Ovary (tissue), 9 donors: ENCODE results near the gene TFCP2. TPM values are rescaled to one million over a fixed set of nuclear protein-coding genes. Genes with fewer than 3 reads are reported as not detected.
A peak's percentile ranks its signal among the peaks of the same experiment; 100 is the strongest.

Source experiments
- DNase-seq, 5 donors: peaks; one replicate each; pipeline ENCODE4 v3.0.0-alpha.2; 2019 to 2020
- H3K27ac ChIP-seq, 2 donors: fragments of 200-600 bp; one replicate each; pipeline versions ENCODE4 v1.5.1 to v1.8.0; 2019 to 2022
- H3K27me3 ChIP-seq: fragments of 200-600 bp; one replicate; pipeline ENCODE4 v1.8.0; 2022
- H3K36me3 ChIP-seq: fragments of 200-600 bp; sonication (generic); one replicate; pipeline ENCODE4 v1.5.1; 2019
- H3K4me1 ChIP-seq: one replicate; pipeline ENCODE4 v1.8.1; 2013; ENCODE audit warnings: mild to moderate bottlenecking, moderate library complexity; ENCODE audit not compliant: insufficient read depth
- H3K4me3 ChIP-seq: fragments of 200-600 bp; sonication (generic); one replicate; pipeline ENCODE4 v1.5.1; 2017
- H3K9me3 ChIP-seq, 2 donors: fragments of 200-600 bp in 1 of 2; sonication (generic) in 1 of 2; one replicate each; pipeline versions ENCODE4 v1.5.1 to v1.8.1; 2013 to 2019; ENCODE audit warnings: mild to moderate bottlenecking in 1 of 2, moderate library complexity in 1 of 2
- EP300 ChIP-seq: sonication (generic); formaldehyde crosslinking; IDR thresholded peaks from one replicate; pipeline ENCODE4 v1.6.1; 2017; ENCODE audit warnings: antibody characterized with exemption
- POLR2A ChIP-seq: fragments of 450-650 bp; IDR thresholded peaks from one replicate; pipeline ENCODE4 v1.6.1; 2017; ENCODE audit warnings: antibody characterized with exemption, mild to moderate bottlenecking, moderate library complexity
- WGBS, 3 donors: extraction: QIAGEN DNeasy Blood & Tissue Kit in 1 of 3; methylation state at CpG; one replicate each; pipeline versions ENCODE4 v1.1.5 to v1.1.7; 2013 to 2017; 5-methylcytosine and 5-hydroxymethylcytosine counted together
- intact Hi-C, 4 donors: fragments of 100-400 bp; cut with DNase I; formaldehyde crosslinking; loops; one replicate each; pipeline versions ENCODE4 v1.11.0 to v1.15.1; 2022 to 2023
- polyA plus RNA-seq, 2 donors: library from polyadenylated mRNA; stranded (reverse); fragments of 200-250 nt in 1 of 2; fragments of 350-450 nt in 1 of 2; fragmentation: Illumina TruSeq in 1 of 2; extraction: RNeasy Lipid Tissue Mini Kit (QIAGEN cat#74804) in 1 of 2; gene quantifications; one replicate each; pipeline ENCODE4 v1.2.3, GENCODE V29; 2013 to 2014
- small RNA-seq: library from RNA; depleted of rRNA; stranded (forward); fragments of <200 nt; gene quantifications from one replicate; pipeline ENCODE3, GENCODE V24; 2016
- total RNA-seq, 7 donors: library from RNA; depleted of rRNA in 2 of 7; stranded (reverse); fragments of >200 nt in 2 of 7; fragmentation: NEBNext Ultra II Directional in 3 of 7; extraction: Animal tissue kit (Norgen Biotek cat#: 25700) in 3 of 7; gene quantifications; one replicate each; pipeline versions ENCODE4 v1.1.0 to v1.2.4, GENCODE V29; 2016 to 2023
- TF ChIP-seq, protein P1 (sequence below), 3 donors: fragments of 450-650 bp in 2 of 3; fragments of 200-600 bp in 1 of 3; IDR thresholded peaks; one replicate each; pipeline versions ENCODE4 v1.5.1 to v1.8.0; 2016 to 2022; ENCODE audit warnings: antibody characterized with exemption in 3 of 3, mild to moderate bottlenecking in 1 of 3
- donor health status: DM: no; HTN: no; CAD: no; lungs with moderate emphysema.
- donor health status: DM: no; HTN: no; CAD: no.
- donor health status: Bipolar disorder and iron deficiency.
- donor health status: DM: yes; HTN: yes; CAD: no.
- donor health status: DM: no; HTN: no; CAD: no.
- donor health status: DM: yes; HTN: yes; CAD: no.

TFCP2 gene
- total and polyA plus RNA-seq, 9 donors = 10.5 to 32.0 (median 22.7) TPM

DNA sequence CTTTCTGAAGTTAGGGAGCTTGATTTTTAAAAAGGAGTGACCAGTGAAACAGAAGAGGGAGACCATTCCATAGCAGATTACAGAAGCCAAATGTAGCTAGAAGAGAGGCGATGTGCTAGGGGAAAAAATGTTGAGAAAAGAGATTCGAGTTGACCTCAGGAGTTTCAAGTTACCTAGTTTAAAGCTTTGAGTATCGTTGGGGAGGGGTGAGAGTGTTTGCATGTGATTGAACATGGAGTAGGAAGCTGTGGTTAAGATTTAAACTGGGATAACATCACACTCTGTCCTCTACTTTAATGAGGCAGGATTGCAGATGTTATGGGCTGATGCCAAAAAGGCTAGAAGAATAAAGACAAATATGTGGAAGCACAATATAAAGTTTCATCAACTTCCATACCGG is 121.1 kb downstream of the TFCP2 start:
- TF ChIP-seq, protein P1, sequence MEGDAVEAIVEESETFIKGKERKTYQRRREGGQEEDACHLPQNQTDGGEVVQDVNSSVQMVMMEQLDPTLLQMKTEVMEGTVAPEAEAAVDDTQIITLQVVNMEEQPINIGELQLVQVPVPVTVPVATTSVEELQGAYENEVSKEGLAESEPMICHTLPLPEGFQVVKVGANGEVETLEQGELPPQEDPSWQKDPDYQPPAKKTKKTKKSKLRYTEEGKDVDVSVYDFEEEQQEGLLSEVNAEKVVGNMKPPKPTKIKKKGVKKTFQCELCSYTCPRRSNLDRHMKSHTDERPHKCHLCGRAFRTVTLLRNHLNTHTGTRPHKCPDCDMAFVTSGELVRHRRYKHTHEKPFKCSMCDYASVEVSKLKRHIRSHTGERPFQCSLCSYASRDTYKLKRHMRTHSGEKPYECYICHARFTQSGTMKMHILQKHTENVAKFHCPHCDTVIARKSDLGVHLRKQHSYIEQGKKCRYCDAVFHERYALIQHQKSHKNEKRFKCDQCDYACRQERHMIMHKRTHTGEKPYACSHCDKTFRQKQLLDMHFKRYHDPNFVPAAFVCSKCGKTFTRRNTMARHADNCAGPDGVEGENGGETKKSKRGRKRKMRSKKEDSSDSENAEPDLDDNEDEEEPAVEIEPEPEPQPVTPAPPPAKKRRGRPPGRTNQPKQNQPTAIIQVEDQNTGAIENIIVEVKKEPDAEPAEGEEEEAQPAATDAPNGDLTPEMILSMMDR (IDR thresholded peaks at IDR 0.05) = no peak
- TF ChIP-seq POLR2A (no peak), EP300 (no peak)
- 54 to 71% (median 57%) methylated on average over 4 of the region's 4 CpGs for WGBS, 3 donors

DNA sequence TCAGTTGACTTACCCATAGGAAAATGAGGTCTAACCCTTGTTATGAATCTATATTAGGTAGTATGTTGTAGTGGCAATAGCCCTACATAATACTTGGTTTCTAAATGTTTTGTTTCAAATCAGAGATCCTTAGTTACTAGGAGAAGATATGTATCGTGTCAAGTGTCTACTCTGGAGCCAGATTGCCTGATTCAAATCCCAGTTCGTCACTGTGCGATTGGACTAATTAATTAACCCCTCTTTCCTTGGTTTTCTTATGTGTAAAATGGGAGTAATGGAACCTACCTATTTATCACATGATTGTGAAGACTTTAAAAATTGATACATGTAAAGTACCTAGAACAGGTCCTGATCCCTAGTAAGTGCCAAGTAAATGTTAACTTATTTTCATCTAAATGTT is 123.4 kb downstream of the TFCP2 start:
- DNase-seq = no peak
- Histone ChIP-seq H3K27ac (no peak overlapping the region), H3K4me3 (no peak overlapping the region), H3K36me3 (no peaks in the 10 kb centered on the region), H3K9me3 (no peaks in the 10 kb centered on the region), H3K27me3 (no peaks in the 10 kb centered on the region), H3K4me1 (no peaks in the 10 kb centered on the region)
- 48 to 59% (median 57%) methylated on average over 3 of the region's 3 CpGs for WGBS, 3 donors
- intact Hi-C loops = loop anchor here in 1 of 4 donors (10.0 kb wide), 1 partner anchor 295 kb away; the partner anchor contains the start of gene CELA1
- TF ChIP-seq, protein P1 (IDR thresholded peaks at IDR 0.05) = no peak
- no peak for TF ChIP-seq EP300
- TF ChIP-seq POLR2A = no peak

More for the DNA sequence above, 121.1 kb downstream of the TFCP2 start:
- no peak overlapping the region for H3K4me3 ChIP-seq
- DNase-seq = no peak
- H3K36me3 ChIP-seq = no peaks in the 10 kb centered on the region
- intact Hi-C loops = no loop called here
- no peak overlapping the region for H3K27ac ChIP-seq
- no peaks in the 10 kb centered on the region for H3K27me3 ChIP-seq
- H3K4me1 ChIP-seq = no peaks in the 10 kb centered on the region
- no peaks in the 10 kb centered on the region for H3K9me3 ChIP-seq

- intact Hi-C loops = loop anchor here in 1 of 4 donors (10.0 kb wide), 1 partner anchor 296 kb away; the partner anchor contains the start of gene CELA1
- Histone ChIP-seq H3K4me3 (peak overlapping the region; percentile 60), H3K36me3 (no peaks in the 10 kb centered on the region), H3K27me3 (no peaks in the 10 kb centered on the region), H3K9me3 (no peaks in the 10 kb centered on the region), H3K27ac (peak overlapping the region in 1 of 2 donors; percentile 91), H3K4me1 (no peaks in the 10 kb centered on the region)
- peak in 1 of 5 donors; percentile 26 for DNase-seq
- WGBS, 3 donors = 11 to 26% (median 16%) methylated on average over 14 of the region's 14 CpGs
- TF ChIP-seq, protein P1 (IDR thresholded peaks at IDR 0.05) = no peak
These were observed 124.2 kb downstream of the TFCP2 start for GRCh38 chr12:51048661-51049251.

DNA sequence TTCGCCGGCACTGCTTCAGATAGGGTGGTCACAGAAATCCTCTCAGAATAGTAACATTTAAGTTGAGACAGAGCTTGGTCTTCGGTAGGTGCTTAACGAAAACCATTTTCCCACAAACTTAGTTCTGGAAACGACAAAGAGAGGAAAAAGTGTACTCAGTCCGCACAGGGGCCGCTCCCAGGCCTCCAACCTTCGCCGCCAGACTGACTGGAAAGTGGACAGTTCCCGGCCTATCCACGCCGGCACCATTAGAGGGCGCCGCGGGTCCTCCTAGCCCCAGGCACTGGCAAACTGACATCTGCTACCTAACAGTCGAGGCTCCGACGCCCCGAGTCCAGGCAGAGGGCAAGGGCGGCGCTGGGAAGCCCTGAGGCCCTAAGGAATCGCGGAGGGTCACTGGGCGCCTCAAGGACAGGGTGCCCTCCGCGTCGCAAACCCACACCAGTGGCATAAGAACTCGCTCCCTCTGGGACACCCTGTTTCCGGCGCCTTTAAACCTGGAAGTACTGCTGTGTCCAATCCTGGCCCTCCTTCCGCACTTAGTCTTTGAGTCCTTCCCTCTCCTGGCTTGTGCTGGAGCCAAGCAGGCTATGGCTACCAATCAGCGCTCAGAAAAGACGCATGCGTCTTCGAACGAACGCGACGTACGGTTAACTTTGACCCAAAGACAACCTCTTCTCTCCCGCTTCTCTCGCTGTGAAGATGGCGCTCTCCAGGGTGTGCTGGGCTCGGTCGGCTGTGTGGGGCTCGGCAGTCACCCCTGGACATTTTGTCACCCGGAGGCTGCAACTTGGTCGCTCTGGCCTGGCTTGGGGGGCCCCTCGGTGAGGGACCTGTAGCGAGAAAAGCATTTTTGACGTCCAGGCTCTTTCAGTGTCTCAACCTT is 125.0 kb downstream of the TFCP2 start, which contains the start of gene LETMD1:
Gene LETMD1 (plus strand): TSS at position 673 of the 886 bp plus-strand sequence. CDS start 30 bp downstream, at position 703.
- H3K4me1 ChIP-seq = no peaks in the 10 kb centered on the region
- peak within 1 kb of the TSS; percentile 60 for H3K4me3 ChIP-seq
- WGBS, 3 donors = 3% methylated on average over 51 of the region's 51 CpGs
- H3K36me3 ChIP-seq = no peaks in the 10 kb centered on the region
- peak; percentile 90 to 94 (median 91) for DNase-seq
- H3K9me3 ChIP-seq = no peaks in the 10 kb centered on the region
- TF ChIP-seq, protein P1 (IDR thresholded peaks at IDR 0.05) = peak; percentile 91 to 92 (median 92)
- peak; percentile 46 for TF ChIP-seq POLR2A
- TF ChIP-seq EP300 = no peak
- no peaks in the 10 kb centered on the region for H3K27me3 ChIP-seq
- intact Hi-C loops = loop anchor here in 1 of 4 donors (10.0 kb wide), 1 partner anchor 297 kb away; the partner anchor contains the start of gene CELA1
- H3K27ac ChIP-seq = peak within 1 kb of the TSS; percentile 54 to 91

Small RNA genes within 50 kb of the gene (small RNA-seq; reads per million reads assigned to genes)
- gene RF00019 (not detected), gene RNU6-199P (not detected)

Other genes starting within 250 kb of the TFCP2 start
- gene HIGD1C, start 220.6 kb downstream of the TFCP2 start, total RNA-seq = not detected
- not detected for gene HIGD1C, start 220.6 kb downstream of the TFCP2 start, polyA plus RNA-seq
- gene SLC11A2, start 146.8 kb downstream of the TFCP2 start, total RNA-seq = 10 to 100 TPM; 32.3 to 48.8 (median 41.1) TPM
- gene SLC11A2, start 146.8 kb downstream of the TFCP2 start, polyA plus RNA-seq = 10 to 100 TPM; 13.6 to 24.2 TPM
- 10 to 100 TPM; 53.5 to 75.0 (median 68.4) TPM for gene LETMD1, start 124.8 kb downstream of the TFCP2 start, total RNA-seq
- gene LETMD1, start 124.8 kb downstream of the TFCP2 start, polyA plus RNA-seq = 100 to 1,000 TPM in 1 of 2 donors, 10 to 100 TPM in 1; 90.3 to 122 TPM
- gene CSRNP2, start 89.5 kb downstream of the TFCP2 start, total RNA-seq = 10 to 100 TPM; 18.3 to 32.2 (median 28.7) TPM
- 10 to 100 TPM; 16.1 to 22.7 TPM for gene CSRNP2, start 89.5 kb downstream of the TFCP2 start, polyA plus RNA-seq
- 10 to 100 TPM; 15.3 to 48.8 (median 30.2) TPM for gene POU6F1, start 44.9 kb upstream of the TFCP2 start, total RNA-seq
- gene POU6F1, start 44.9 kb upstream of the TFCP2 start, polyA plus RNA-seq = 10 to 100 TPM; 11.8 to 17.5 TPM
- 100 to 1,000 TPM; 123 to 254 (median 140) TPM for gene DAZAP2, start 65.7 kb upstream of the TFCP2 start, total RNA-seq
- 100 to 1,000 TPM; 277 to 323 TPM for gene DAZAP2, start 65.7 kb upstream of the TFCP2 start, polyA plus RNA-seq
- 10 to 100 TPM in 3 of 7 donors, 1 to 10 TPM in 4; 5.2 to 17.6 (median 9.4) TPM for gene SMAGP, start 97.3 kb upstream of the TFCP2 start, total RNA-seq
- gene SMAGP, start 97.3 kb upstream of the TFCP2 start, polyA plus RNA-seq = 10 to 100 TPM in 1 of 2 donors, 1 to 10 TPM in 1; 7.2 to 36.5 TPM
- gene BIN2, start 151.0 kb upstream of the TFCP2 start, total RNA-seq = 1 to 10 TPM; 1.1 to 3.5 (median 1.5) TPM
- 1 to 10 TPM; 1.1 to 7.6 TPM for gene BIN2, start 151.0 kb upstream of the TFCP2 start, polyA plus RNA-seq
- not detected for gene CELA1, start 173.5 kb upstream of the TFCP2 start, total RNA-seq
- not detected for gene CELA1, start 173.5 kb upstream of the TFCP2 start, polyA plus RNA-seq
- gene GALNT6, start 218.3 kb upstream of the TFCP2 start, total RNA-seq = 10 to 100 TPM in 2 of 7 donors, 1 to 10 TPM in 4, under 1 TPM in 1; 0.56 to 14.5 (median 4.0) TPM
- 1 to 10 TPM in 1 of 2 donors, under 1 TPM in 1; 0.51 to 2.7 TPM for gene GALNT6, start 218.3 kb upstream of the TFCP2 start, polyA plus RNA-seq